Activated T-helper 2 cell treated with anti-CD3 and anti-CD28 coated beads, Interferon-gamma antibody, Interleukin-2, Interleukin-4, amounts not matched to agents 10 μg/mL and 5 μg/mL and 100 μg/mL, durations not matched to agents 14 hours and 24 hours and 36 hours (primary cell): ENCODE measurements around the gene DLEC1. TPM values are rescaled to one million over a fixed set of nuclear protein-coding genes. Genes with fewer than 3 reads are reported as not detected.
A peak's percentile ranks its signal among the peaks of the same experiment; 100 is the strongest.

Experiments
- DNase-seq: peaks from one replicate; pipeline ENCODE4 v3.0.0; 2021; ENCODE audit warnings: low spot score
- H3K27ac Mint-ChIP-seq: one replicate; pipeline ENCODE4 v1.8.0; 2021; ENCODE audit warnings: mixed read lengths
- H3K27me3 Mint-ChIP-seq: one replicate; pipeline ENCODE4 v1.8.0; 2021; ENCODE audit warnings: low read depth, mixed read lengths
- H3K36me3 Mint-ChIP-seq: one replicate; pipeline ENCODE4 v1.8.0; 2021; ENCODE audit warnings: low read depth, mixed read lengths
- H3K4me1 Mint-ChIP-seq: one replicate; pipeline ENCODE4 v1.8.0; 2021; ENCODE audit warnings: low read depth, mixed read lengths
- H3K4me3 Mint-ChIP-seq: one replicate; pipeline ENCODE4 v1.8.0; 2021; ENCODE audit warnings: low read depth, mild to moderate bottlenecking, moderate library complexity, mixed read lengths
- H3K9me3 Mint-ChIP-seq: one replicate; pipeline ENCODE4 v1.8.0; 2021; ENCODE audit warnings: mixed read lengths
- intact Hi-C: fragments of 100-400 bp; cut with micrococcal nuclease; formaldehyde crosslinking; loops from one replicate; pipeline ENCODE4 v1.15.1; 2023
- total RNA-seq: library from RNA; stranded (reverse); gene quantifications from 2 replicates; pipeline ENCODE4 v1.2.3, GENCODE V29; 2022

DLEC1 gene
- total RNA-seq, 1 donor from 2014 or later = 0.16 TPM

DNA sequence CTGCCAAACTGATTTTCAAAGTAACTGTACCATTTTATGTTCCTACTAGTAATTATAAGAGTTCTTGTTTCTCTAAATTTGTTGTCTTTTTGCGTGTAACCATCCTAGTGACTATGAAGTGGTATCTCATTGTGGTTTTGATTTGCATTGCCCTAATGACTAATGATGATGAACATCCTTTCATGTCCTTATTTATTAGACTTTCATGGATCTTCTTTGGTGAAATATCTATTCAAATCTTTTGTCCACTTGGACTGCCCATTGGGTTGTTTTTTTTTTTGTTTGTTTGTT, 130.0 kb downstream of the DLEC1 start:
- no peaks in the 10 kb centered on the region for H3K9me3 Mint-ChIP-seq
- H3K27ac Mint-ChIP-seq = peak overlapping the region; percentile 18
- H3K36me3 Mint-ChIP-seq = peaks cover 35% of the 10 kb centered on the region
- intact Hi-C loops = loop anchor here (5.0 to 10.0 kb wide), 2 partner anchors 88 to 264 kb away; no protein-coding TSS in a partner anchor
- H3K4me1 Mint-ChIP-seq = peaks cover 72% of the 10 kb centered on the region
- H3K4me3 Mint-ChIP-seq = no peak overlapping the region
- no peaks in the 10 kb centered on the region for H3K27me3 Mint-ChIP-seq
- DNase-seq = no peak

DNA sequence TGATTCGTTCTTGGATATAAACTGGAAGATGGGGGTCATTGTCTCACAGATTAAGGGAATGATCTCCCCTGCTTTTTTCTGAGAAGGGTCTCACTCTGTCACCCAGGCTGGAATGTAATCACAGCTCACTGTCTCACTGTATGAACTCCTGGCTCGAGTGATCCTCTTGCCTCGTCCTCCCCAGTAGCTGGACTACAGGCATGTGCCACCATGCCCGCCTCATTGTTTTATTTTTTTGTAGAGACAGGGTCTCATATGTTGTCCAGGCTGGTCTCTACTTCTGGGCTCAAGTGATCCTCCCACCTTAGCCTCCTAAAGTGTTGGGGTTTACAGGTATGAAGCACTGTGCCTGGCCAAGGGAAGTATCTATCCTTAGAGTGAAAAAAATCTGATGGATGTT, 131.7 kb downstream of the DLEC1 start:
- H3K27me3 Mint-ChIP-seq = no peaks in the 10 kb centered on the region
- H3K4me1 Mint-ChIP-seq = peaks cover 73% of the 10 kb centered on the region
- no peak overlapping the region for H3K27ac Mint-ChIP-seq
- H3K36me3 Mint-ChIP-seq = peaks cover 35% of the 10 kb centered on the region
- H3K9me3 Mint-ChIP-seq = no peaks in the 10 kb centered on the region
- intact Hi-C loops = no loop called here
- no peak overlapping the region for H3K4me3 Mint-ChIP-seq
- no peak for DNase-seq

DNA sequence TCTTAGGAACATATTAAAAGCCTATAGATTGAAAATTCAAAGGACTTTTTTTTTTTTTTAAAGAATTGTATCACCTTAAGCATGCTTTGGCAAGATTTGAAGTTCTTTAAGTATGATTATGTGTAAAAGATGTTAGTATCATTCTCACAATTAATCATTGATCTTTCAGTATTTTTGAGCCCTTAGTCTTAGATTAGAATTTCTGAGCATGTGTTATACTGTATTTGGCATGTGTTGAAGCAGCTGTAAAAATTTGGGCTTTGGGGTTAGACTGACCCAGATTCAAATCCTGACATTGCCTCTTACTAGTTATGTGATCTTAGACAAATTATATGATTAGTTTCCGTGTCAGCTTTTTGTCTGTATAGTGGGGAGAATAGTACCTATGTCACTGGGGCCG, 132.6 kb downstream of the DLEC1 start:
- no peak overlapping the region for H3K4me3 Mint-ChIP-seq

More for the DNA sequence above, 132.6 kb downstream of the DLEC1 start:
- intact Hi-C loops = no loop called here
- Mint-ChIP-seq H3K27me3 (no peaks in the 10 kb centered on the region), H3K27ac (no peak overlapping the region), H3K4me1 (peaks cover 69% of the 10 kb centered on the region), H3K9me3 (no peaks in the 10 kb centered on the region), H3K36me3 (peaks cover 30% of the 10 kb centered on the region)
- DNase-seq = no peak

Other genes starting within 250 kb of the DLEC1 start
- gene CTDSPL, start 177.3 kb upstream of the DLEC1 start, total RNA-seq = 8.7 and 11.8 TPM in 2 replicates
- 11.8 and 12.8 TPM in 2 replicates for gene VILL, start 48.4 kb upstream of the DLEC1 start, total RNA-seq
- 4.3 and 6.9 TPM in 2 replicates for gene PLCD1, start 9.6 kb upstream of the DLEC1 start, total RNA-seq
- gene ACAA1, start 97.9 kb downstream of the DLEC1 start, total RNA-seq = 68.6 and 69.5 TPM in 2 replicates
- 36.5 and 46.5 TPM in 2 replicates for gene MYD88, start 99.5 kb downstream of the DLEC1 start, total RNA-seq
- gene OXSR1, start 126.3 kb downstream of the DLEC1 start, total RNA-seq = 62.2 and 65.8 TPM in 2 replicates
- 0.51 and 0.78 TPM in 2 replicates for gene SLC22A13, start 226.6 kb downstream of the DLEC1 start, total RNA-seq
- gene SLC22A14, start 243.1 kb downstream of the DLEC1 start, total RNA-seq = not detected in 2 replicates